CD4-positive, alpha-beta T cell treated with Interleukin-21 for 1 hour (primary cell): Measurements from ENCODE around the gene SLC23A3.

ENCODE experiments used
- DNase-seq: peaks from one replicate; pipeline ENCODE4 v3.0.0-alpha.2; 2020

SLC23A3 gene

GRCh38 chr2:219169930-219170654 lies at the start of gene SLC23A3:
Gene SLC23A3 (minus strand): TSS chr2:219170029. CDS start chr2:219169984, 45 bp downstream.
- no peak for DNase-seq

- DNase-seq: peak; percentile 90
Measured at GRCh38 chr2:219218732-219219701, 49.2 kb upstream of the SLC23A3 start, which contains the start of gene ABCB6. Gene ABCB6 (minus strand): TSS chr2:219218958. CDS start chr2:219218673, 285 bp downstream.

GRCh38 chr2:219218217-219218731 lies 48.4 kb upstream of the SLC23A3 start:
- DNase-seq: peak; percentile 19

GRCh38 chr2:219216535-219216915 lies 46.7 kb upstream of the SLC23A3 start:
- no peak for DNase-seq

- no peak for DNase-seq
Measured at GRCh38 chr2:219215871-219216534, 46.2 kb upstream of the SLC23A3 start.

GRCh38 chr2:219214786-219215185 lies 45.0 kb upstream of the SLC23A3 start:
- no peak for DNase-seq

- no peak for DNase-seq
Measured at GRCh38 chr2:219214141-219214540, 44.3 kb upstream of the SLC23A3 start.

GRCh38 chr2:219213486-219214071 lies 43.8 kb upstream of the SLC23A3 start:
- DNase-seq: no peak

GRCh38 chr2:219213026-219213415 lies 43.2 kb upstream of the SLC23A3 start:
- DNase-seq: no peak

- no peak for DNase-seq
Measured at GRCh38 chr2:219210886-219211362, 41.1 kb upstream of the SLC23A3 start.

- no peak for DNase-seq
Measured at GRCh38 chr2:219210196-219210885, 40.5 kb upstream of the SLC23A3 start.

GRCh38 chr2:219209236-219210195 lies 39.7 kb upstream of the SLC23A3 start:
- no peak for DNase-seq

- DNase-seq: no peak
Measured at GRCh38 chr2:219207884-219208740, 38.3 kb upstream of the SLC23A3 start.

- DNase-seq: no peak
Measured at GRCh38 chr2:219207134-219207883, 37.5 kb upstream of the SLC23A3 start.

GRCh38 chr2:219206328-219207133 lies 36.7 kb upstream of the SLC23A3 start, which contains the start of gene ZFAND2B:
Gene ZFAND2B (plus strand): TSS chr2:219206782. CDS start chr2:219206988, 206 bp downstream.
- DNase-seq: peak; percentile 95

- no peak for DNase-seq
Measured at GRCh38 chr2:219205981-219206327, 36.1 kb upstream of the SLC23A3 start.

- DNase-seq: no peak
Measured at GRCh38 chr2:219205165-219205538, 35.3 kb upstream of the SLC23A3 start.
